ENCODE results near the gene ANKS3. TPM values are rescaled to one million over a fixed set of nuclear protein-coding genes. Genes with fewer than 3 reads are reported as not detected.
"Not testable (repeated sequence)": the region's sequence is repeated elsewhere in the genome, so short reads cannot be mapped to it uniquely, and the experiment has no call there.

ANKS3 gene
- total RNA-seq, 1 donor from 2014 or later, result 9.9 TPM

- intact Hi-C loops (cut with DNase I), result no loop called here
- DNase-seq (ENCODE audit: low spot score), result no peak
Observed at GRCh38 chr16:4661661-4662060, 72.4 kb downstream of the ANKS3 start.

GRCh38 chr16:4660454-4661007, 73.5 kb downstream of the ANKS3 start:
- DNase-seq (ENCODE audit: low spot score), result no peak
- intact Hi-C loops (cut with DNase I), result no loop called here

GRCh38 chr16:4659363-4660353, 74.4 kb downstream of the ANKS3 start:
- no peak for DNase-seq (ENCODE audit: low spot score)
- intact Hi-C loops (cut with DNase I), result no loop called here

GRCh38 chr16:4656695-4657686, 77.1 kb downstream of the ANKS3 start:
- no peak for DNase-seq (ENCODE audit: low spot score)
- intact Hi-C loops (cut with DNase I), result no loop called here

- intact Hi-C loops (cut with DNase I), result no loop called here
Observed at GRCh38 chr16:4656221-4656620, 77.8 kb downstream of the ANKS3 start.

GRCh38 chr16:4655801-4656200, 78.3 kb downstream of the ANKS3 start:
- DNase-seq (ENCODE audit: low spot score), result no peak
- intact Hi-C loops (cut with DNase I), result no loop called here

More at GRCh38 chr16:4656221-4656620, 77.8 kb downstream of the ANKS3 start:
- DNase-seq (ENCODE audit: low spot score), result no peak

- intact Hi-C loops (cut with DNase I), result no loop called here
- DNase-seq (ENCODE audit: low spot score), result no peak
Observed at GRCh38 chr16:4654964-4655590, 79.0 kb downstream of the ANKS3 start.

- intact Hi-C loops (cut with DNase I), result no loop called here
- DNase-seq (ENCODE audit: low spot score), result no peak
Observed at GRCh38 chr16:4654011-4654963, 79.8 kb downstream of the ANKS3 start.

GRCh38 chr16:4652561-4652960, 81.5 kb downstream of the ANKS3 start:
- DNase-seq (ENCODE audit: low spot score), result no peak
- intact Hi-C loops (cut with DNase I), result no loop called here

- intact Hi-C loops (cut with DNase I), result no loop called here
- no peak for DNase-seq (ENCODE audit: low spot score)
Observed at GRCh38 chr16:4651827-4652226, 82.2 kb downstream of the ANKS3 start.

- not testable (repeated sequence) for DNase-seq (ENCODE audit: low spot score)
Observed at GRCh38 chr16:4650443-4651074, 83.5 kb downstream of the ANKS3 start.

GRCh38 chr16:4649744-4650442, 84.2 kb downstream of the ANKS3 start:
- no peak for DNase-seq (ENCODE audit: low spot score)
- intact Hi-C loops (cut with DNase I), result no loop called here

More at GRCh38 chr16:4650443-4651074, 83.5 kb downstream of the ANKS3 start:
- intact Hi-C loops (cut with DNase I), result not testable (repeated sequence)

- no peak for DNase-seq (ENCODE audit: low spot score)
- intact Hi-C loops (cut with DNase I), result no loop called here
Observed at GRCh38 chr16:4648917-4649316, 85.2 kb downstream of the ANKS3 start.

GRCh38 chr16:4647644-4647980, 86.5 kb downstream of the ANKS3 start:
- intact Hi-C loops (cut with DNase I), result no loop called here
- no peak for DNase-seq (ENCODE audit: low spot score)

GRCh38 chr16:4646773-4647643, 87.1 kb downstream of the ANKS3 start:
- intact Hi-C loops (cut with DNase I), result no loop called here
- DNase-seq (ENCODE audit: low spot score), result no peak

Measured in cardiac septum (tissue), 1 donor.